K562 (cell line): Measurements from ENCODE around the gene PTOV1. TPM values are rescaled to one million over a fixed set of nuclear protein-coding genes. Genes with fewer than 3 reads are reported as not detected.

Experiments
- AFF1 ChIP-seq, 2 experiments: fragments of 450-650 bp; IDR thresholded peaks; 2 replicates each; pipeline ENCODE4 v1.6.1; 2018; ENCODE audit warnings: mild to moderate bottlenecking in 2 of 2, low read depth in 1 of 2; ENCODE audit not compliant: partially characterized antibody in 2 of 2
- CREM ChIP-seq: IDR thresholded peaks from 2 replicates; pipeline ENCODE4 v1.6.1; 2014; ENCODE audit warnings: antibody characterized with exemption, low read depth
- CTCF ChIP-seq, 3 experiments: IDR thresholded peaks in 2 of 3; conservative IDR thresholded peaks in 1 of 3; 2 replicates each; pipeline ENCODE4 v1.5.1; 2011 to 2012; ENCODE audit warnings: low read length in 3 of 3, mild to moderate bottlenecking in 3 of 3, control low read depth in 2 of 3, improper control_type of control experiment in 1 of 3, inconsistent platforms in 1 of 3, low read depth in 1 of 3, mixed read lengths in 1 of 3, moderate library complexity in 1 of 3; ENCODE audit not compliant: insufficient read depth in 2 of 3
- E2F6 ChIP-seq, 2 experiments: IDR thresholded peaks; 2 replicates each; pipeline ENCODE4 v1.6.1; 2011; ENCODE audit warnings: borderline replicate concordance in 1 of 2, control low read depth in 1 of 2, low read depth in 1 of 2, low read length in 1 of 2, mild to moderate bottlenecking in 1 of 2, mixed read lengths in 1 of 2, moderate library complexity in 1 of 2; ENCODE audit not compliant: insufficient read depth in 1 of 2, insufficient read length in 1 of 2, poor library complexity in 1 of 2, severe bottlenecking in 1 of 2; ENCODE audit errors: extremely low read depth in 1 of 2
- GABPA ChIP-seq: fragments of 200-800 bp; sonication (Bioruptor generic); conservative IDR thresholded peaks from 2 replicates; pipeline ENCODE4 v1.6.1; 2016; ENCODE audit warnings: low read depth, missing genetic modification characterization, missing compliant biosample characterization
- GMEB1 ChIP-seq: fragments of 250-450 bp; sonication (Bioruptor Pico); IDR thresholded peaks from 2 replicates; pipeline ENCODE4 v1.4.0; 2020; ENCODE audit warnings: mild to moderate bottlenecking
- HIVEP1 ChIP-seq: fragments of 250-450 bp; sonication (Bioruptor Pico); IDR thresholded peaks from 2 replicates; pipeline ENCODE4 v1.4.0; 2020; ENCODE audit warnings: mild to moderate bottlenecking
- MECOM ChIP-seq: fragments of 250-450 bp; sonication (Bioruptor Pico); IDR thresholded peaks from 2 replicates; pipeline ENCODE4 v1.8.0; 2022; ENCODE audit warnings: inconsistent platforms
- PPARD ChIP-seq: fragments of 250-450 bp; sonication (Bioruptor Pico); IDR thresholded peaks from 2 replicates; pipeline ENCODE4 v1.8.0; 2022; ENCODE audit warnings: inconsistent platforms, mild to moderate bottlenecking, moderate library complexity
- RBM39 ChIP-seq: fragments of 200-400 bp; formaldehyde crosslinking; optimal IDR thresholded peaks from 2 replicates; pipeline ENCODE3; 2018; ENCODE audit warnings: low read depth, low read length
- SIX5 ChIP-seq, 2 experiments: IDR thresholded peaks; 2 replicates each; pipeline ENCODE4 v1.6.1; 2011; ENCODE audit warnings: low read length in 2 of 2, borderline replicate concordance in 1 of 2, low read depth in 1 of 2, mild to moderate bottlenecking in 1 of 2, moderate library complexity in 1 of 2; ENCODE audit not compliant: insufficient read depth in 1 of 2
- SMAD3 ChIP-seq: fragments of 450-650 bp; formaldehyde crosslinking; conservative IDR thresholded peaks from 2 replicates; pipeline ENCODE4 v1.4.0; 2020; ENCODE audit warnings: mild to moderate bottlenecking
- SMARCE1 ChIP-seq: fragments of 450-650 bp; IDR thresholded peaks from 2 replicates; pipeline ENCODE4 v1.7.1; 2016; ENCODE audit warnings: mild to moderate bottlenecking
- TBP ChIP-seq: optimal IDR thresholded peaks from 2 replicates; pipeline ENCODE3; 2011; ENCODE audit warnings: low read depth, low read length, improper control_type of control experiment
- TFAP4 ChIP-seq: sonication (generic); formaldehyde crosslinking; IDR thresholded peaks from 2 replicates; pipeline ENCODE4 v1.8.0; 2022; ENCODE audit warnings: missing genetic modification reagents, mild to moderate bottlenecking, moderate library complexity, borderline replicate concordance
- polyA plus RNA-seq, 8 experiments: library from polyadenylated mRNA; depleted of rRNA in 4 of 8; stranded (reverse) in 5 of 8; unstranded in 3 of 8; fragments of >200 nt; fragmentation: Nextera tagmentation in 2 of 8; fragmentation: Illumina TruSeq in 1 of 8; extraction: Ambion mirVana in 2 of 8; extraction: Trizol in 1 of 8; gene quantifications; 2 replicates each; pipeline versions ENCODE4 v1.2.1 to v1.2.3, GENCODE V29; 2011 to 2014; ENCODE audit warnings: inconsistent platforms in 1 of 8, missing spikeins in 1 of 8
- total RNA-seq, 7 experiments: library from RNA; depleted of rRNA in 6 of 7; stranded (reverse); fragments of >200 nt in 6 of 7; fragmentation: Illumina TruSeq in 2 of 7; extraction: Trizol in 2 of 7; gene quantifications; 2 replicates each; pipeline versions ENCODE4 v1.2.1 to v1.2.3, GENCODE V29; 2011 to 2021; ENCODE audit warnings: low replicate concordance in 1 of 7

PTOV1 gene
- total and polyA plus RNA-seq, 9 of the 15 experiments (the other 6 are each of a cell fraction or from before 2014, with no cell fraction given) = 4.9 to 169 (median 43.5) TPM

- TF ChIP-seq TFAP4 (peak; percentile 95), SMAD3 (CRISPR knock-in tag) (0 out of 2 replicates have a peak, but pooled peaks have one; percentile 45), E2F6 (IDR thresholded peaks at IDR 0.05; ENCODE audit: borderline replicate concordance in 1 of 2, extremely low read depth in 1 of 2, insufficient read depth in 1 of 2, insufficient read length in 1 of 2, low read depth in 1 of 2, low read length in 1 of 2, poor library complexity in 1 of 2, severe bottlenecking in 1 of 2) (peak; percentile 45 to 51), AFF1 (IDR thresholded peaks at IDR 0.05; ENCODE audit: low read depth in 1 of 2, partially characterized antibody in 2 of 2) (peak in 1 of 2 experiments; percentile 10), MECOM (CRISPR knock-in tag) (no peak), HIVEP1 (peak; percentile 60; the same call in 1 of the 2 replicates), RBM39 (no peak), TBP (peak; percentile 58), GABPA (tag) (peak; percentile 97), SIX5 (IDR thresholded peaks at IDR 0.05; ENCODE audit: borderline replicate concordance in 1 of 2, insufficient read depth in 1 of 2, low read depth in 1 of 2, low read length in 2 of 2) (peak; percentile 18 to 45), GMEB1 (0 out of 2 replicates have a peak, but pooled peaks have one; percentile 18), PPARD (CRISPR knock-in tag) (no peak), CREM (peak; percentile 93), CTCF (IDR thresholded peaks at IDR 0.05 in 2 of 3, conservative IDR thresholded peaks at IDR 0.05 in 1 of 3; ENCODE audit: insufficient read depth in 2 of 3, low read depth in 1 of 3, low read length in 3 of 3) (no peak; a peak in 1 of 6 replicates), SMARCE1 (0 out of 2 replicates have a peak, but pooled peaks have one; percentile 20)
Observed at GRCh38 chr19:49877020-49877878, 26.3 kb downstream of the PTOV1 start, which contains the start of the genes AKT1S1 and TBC1D17 (continued).
